GM12874 (cell line): Measurements from ENCODE around the gene GAD1.

Source experiments
- TF ChIP-seq, protein P1 (sequence below): IDR thresholded peaks from 2 replicates; pipeline ENCODE4 v1.5.1; 2011; ENCODE audit warnings: low read depth, mild to moderate bottlenecking, control low read depth, low read length, moderate library complexity; ENCODE audit not compliant: insufficient read depth

The GAD1 gene

DNA sequence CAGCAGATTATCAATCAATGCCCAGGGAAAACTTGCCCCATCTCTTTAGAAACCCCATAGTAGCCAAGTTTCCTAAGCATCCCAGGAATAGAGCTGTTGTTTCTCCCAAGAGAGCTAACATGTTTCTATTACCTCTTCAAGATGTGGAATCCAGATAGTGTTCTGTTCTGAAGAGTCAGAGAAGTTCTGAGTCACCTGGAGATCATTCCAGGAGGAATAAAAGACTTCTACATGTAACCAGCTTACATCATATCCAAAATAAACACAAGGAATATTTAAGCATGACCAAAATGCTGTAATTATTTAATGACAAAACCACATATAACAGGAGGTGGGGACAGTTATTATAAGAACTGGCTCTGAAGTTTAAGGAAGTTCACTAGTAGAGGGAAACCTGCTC is 61.4 kb downstream of the GAD1 start:
- TF ChIP-seq, protein P1, sequence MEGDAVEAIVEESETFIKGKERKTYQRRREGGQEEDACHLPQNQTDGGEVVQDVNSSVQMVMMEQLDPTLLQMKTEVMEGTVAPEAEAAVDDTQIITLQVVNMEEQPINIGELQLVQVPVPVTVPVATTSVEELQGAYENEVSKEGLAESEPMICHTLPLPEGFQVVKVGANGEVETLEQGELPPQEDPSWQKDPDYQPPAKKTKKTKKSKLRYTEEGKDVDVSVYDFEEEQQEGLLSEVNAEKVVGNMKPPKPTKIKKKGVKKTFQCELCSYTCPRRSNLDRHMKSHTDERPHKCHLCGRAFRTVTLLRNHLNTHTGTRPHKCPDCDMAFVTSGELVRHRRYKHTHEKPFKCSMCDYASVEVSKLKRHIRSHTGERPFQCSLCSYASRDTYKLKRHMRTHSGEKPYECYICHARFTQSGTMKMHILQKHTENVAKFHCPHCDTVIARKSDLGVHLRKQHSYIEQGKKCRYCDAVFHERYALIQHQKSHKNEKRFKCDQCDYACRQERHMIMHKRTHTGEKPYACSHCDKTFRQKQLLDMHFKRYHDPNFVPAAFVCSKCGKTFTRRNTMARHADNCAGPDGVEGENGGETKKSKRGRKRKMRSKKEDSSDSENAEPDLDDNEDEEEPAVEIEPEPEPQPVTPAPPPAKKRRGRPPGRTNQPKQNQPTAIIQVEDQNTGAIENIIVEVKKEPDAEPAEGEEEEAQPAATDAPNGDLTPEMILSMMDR = no peak

- TF ChIP-seq, protein P1 = no peak
These were observed 61.8 kb downstream of the GAD1 start for GRCh38 chr2:170878505-170878904.

DNA sequence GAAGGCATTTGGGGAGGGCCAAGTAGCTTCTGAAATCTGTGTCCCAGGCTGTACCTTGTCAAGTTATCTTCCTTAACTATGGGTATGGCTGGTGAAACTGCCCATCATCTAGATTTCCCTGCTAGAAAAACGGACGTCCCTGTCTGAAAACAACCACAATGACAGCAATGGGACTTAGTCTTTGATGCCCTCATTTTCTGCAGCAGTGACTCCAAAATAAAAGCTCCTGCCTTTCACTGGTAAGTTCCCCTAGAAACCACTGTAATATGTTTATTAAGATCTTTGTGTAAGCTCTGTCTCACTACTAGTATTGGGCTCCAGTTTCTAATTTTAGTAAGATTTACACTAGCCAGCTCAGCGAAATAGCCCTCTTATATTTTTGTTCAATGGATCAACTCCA is 65.2 kb downstream of the GAD1 start:
- TF ChIP-seq, protein P1 = no peak

DNA sequence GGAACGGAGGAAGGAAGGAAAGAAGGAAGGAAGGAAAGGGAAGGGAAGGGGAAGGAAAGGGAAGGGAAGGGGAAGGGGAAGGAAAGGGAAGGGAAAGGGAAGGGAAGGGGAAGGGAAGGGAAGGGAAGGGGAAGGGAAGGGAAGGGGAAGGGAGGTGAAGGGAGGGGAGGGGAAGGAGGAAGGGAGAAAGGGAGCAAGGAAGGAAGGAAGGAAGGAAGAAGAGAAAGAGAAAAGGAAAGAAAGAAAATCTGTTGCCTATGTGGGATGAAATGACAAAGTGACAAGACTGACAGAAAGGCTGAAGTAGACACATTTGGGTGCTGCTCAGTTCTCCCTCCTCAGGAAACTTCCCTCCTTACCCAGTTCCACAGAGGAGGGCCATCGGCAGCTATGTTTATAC is 66.1 kb downstream of the GAD1 start:
- TF ChIP-seq, protein P1 = no peak

DNA sequence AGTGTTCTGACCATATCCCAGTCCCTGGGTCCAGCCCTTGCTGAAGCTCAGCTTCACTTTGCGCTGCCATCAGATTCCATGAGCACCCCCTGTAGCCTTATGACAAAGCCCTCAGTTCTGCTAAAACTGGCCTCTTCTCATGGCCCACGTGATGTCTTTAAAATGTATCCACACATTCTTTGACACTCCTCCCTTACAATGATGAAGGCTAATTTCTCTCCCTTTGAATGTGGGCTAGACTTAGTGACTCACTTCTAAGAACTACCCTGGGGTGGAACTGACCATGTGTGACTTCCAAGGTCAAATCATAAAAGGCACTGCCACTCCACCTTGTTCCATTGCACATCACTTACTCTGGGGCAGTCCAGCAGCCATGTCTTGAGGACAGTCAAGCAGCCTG is 67.0 kb downstream of the GAD1 start:
- TF ChIP-seq, protein P1 = no peak

DNA sequence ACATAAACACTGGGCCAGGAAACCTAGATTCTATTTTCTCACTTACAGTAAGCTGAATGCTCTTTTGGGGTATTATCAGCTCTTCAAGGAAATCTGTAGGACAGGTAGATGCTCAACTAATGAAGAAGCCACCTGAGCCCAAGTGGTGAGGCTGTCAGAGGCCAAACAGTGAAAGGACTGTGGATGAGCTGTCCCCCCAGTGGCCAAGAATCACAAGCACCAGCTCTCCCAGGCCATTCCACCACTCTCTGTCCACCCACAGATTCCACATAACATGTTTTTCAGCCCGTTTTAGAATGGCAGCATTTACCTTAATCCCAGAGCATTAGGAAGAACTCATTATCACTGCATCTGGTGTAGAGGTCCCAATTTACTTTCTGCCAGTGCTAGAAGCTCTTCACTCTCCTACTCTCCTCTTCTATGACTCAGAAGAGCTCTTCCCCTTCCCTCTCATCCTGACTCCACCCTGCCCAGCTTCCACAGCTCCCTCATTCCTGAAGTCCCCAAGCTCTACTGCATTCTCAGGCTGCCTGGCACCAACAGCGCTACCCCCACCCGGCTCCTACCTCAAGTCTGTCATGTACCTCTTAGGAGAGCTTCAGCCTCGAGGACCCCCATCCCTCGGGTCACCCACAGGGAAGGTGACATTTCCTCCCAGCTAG is 68.6 kb downstream of the GAD1 start:
- TF ChIP-seq, protein P1 = no peak

GRCh38 chr2:170886386-170886785 is 69.7 kb downstream of the GAD1 start:
- TF ChIP-seq, protein P1 = no peak
